GM18858 (cell line): Measurements from ENCODE around the gene RSPH10B2.
"Not testable (repeated sequence)": the region's sequence is repeated elsewhere in the genome, so short reads cannot be mapped to it uniquely, and the experiment has no call there.

ENCODE experiments used
- ATAC-seq: cut with Tn5 transposase; IDR thresholded peaks from one replicate; pipeline ENCODE4 v1.9.1; 2021; ENCODE audit not compliant: unreplicated experiment

The RSPH10B2 gene

DNA sequence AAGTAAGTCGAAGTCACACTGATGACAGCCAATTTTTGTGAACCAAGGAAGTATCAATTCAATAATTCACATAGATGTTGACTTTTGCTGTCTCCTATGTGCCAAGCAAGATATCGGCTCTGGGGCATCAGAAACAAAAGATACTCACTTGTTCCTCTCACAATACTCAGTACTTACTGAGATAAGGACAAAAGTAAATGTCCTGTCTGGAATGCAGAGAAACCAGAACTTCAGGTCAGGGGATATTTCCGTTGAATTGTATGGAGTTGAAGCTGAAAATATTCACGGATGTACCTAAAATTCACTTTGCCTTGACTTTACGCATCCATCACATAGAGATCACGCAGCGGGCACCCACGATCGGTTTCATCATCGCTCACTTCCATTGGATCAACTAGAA lies 83.2 kb downstream of the RSPH10B2 start:
- not testable (repeated sequence) for ATAC-seq

DNA sequence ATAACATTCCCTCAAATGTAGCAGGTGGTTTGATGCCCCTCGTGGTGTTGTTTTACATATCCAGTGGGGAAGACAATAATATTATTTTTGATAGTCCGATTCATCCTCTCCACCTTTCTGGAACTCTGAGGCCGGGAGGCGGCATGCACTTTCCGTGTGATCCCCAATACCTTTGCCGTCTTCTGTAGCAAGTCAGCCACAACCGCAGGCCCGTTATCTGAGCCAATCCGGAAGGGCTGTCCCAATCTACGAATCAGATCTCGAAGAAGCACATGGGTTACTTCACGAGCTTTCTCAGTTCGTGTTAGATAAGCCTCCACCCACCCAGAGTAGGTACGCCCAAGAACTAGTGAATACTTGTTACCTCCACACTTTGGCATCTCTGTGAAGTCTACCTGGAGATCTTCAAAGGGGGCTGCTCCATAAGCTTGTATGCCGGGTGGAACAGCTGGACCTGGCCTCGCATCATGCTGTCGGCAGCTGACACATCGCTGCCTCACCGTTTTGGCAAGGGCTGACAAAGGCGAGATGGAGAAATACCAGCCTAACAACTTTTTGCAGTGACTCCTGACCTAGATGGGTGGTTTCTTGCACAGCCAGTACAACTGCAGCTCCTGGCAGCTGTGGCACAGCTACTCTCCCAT lies 88.5 kb downstream of the RSPH10B2 start:
- ATAC-seq = not testable (repeated sequence)

DNA sequence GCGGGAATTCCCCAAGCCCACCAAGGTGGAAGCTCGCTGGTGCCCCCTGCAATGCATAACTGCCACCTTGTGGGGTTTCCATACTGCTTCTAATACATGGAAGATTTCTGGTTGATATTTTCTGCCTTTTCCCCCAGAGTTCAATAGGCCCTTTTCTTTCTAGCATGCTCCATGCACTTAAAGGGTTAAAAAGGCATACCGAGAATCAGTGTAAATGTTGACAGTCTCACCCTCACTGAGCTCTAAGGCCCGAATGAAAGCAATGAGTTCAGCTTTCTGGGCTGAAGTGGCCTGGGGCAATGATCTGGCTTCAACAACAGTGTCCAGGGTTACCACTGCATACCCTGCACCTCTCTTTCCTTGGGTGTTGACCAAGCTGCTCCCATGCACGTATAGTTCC lies 89.2 kb downstream of the RSPH10B2 start:
- not testable (repeated sequence) for ATAC-seq

DNA sequence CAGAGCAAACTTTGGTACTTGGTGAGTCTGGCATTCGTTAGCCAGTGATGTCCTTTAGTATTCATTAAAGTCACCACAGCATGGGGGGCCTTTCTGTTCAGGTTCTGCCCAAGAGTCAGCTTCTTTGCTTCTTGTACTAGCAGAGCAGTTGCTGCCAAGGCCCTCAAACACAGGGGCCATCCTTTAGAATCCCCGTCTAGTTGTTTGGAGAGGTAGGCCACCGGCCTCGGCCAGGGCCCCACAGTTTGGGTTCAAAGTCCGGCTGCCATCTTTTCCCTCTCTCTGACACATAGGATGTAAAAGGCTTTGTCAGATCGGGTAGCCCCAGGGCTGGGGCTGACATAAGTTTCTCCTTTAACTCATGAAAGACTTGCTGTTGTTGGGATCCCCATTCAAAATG lies 89.8 kb downstream of the RSPH10B2 start:
- ATAC-seq = not testable (repeated sequence)

DNA sequence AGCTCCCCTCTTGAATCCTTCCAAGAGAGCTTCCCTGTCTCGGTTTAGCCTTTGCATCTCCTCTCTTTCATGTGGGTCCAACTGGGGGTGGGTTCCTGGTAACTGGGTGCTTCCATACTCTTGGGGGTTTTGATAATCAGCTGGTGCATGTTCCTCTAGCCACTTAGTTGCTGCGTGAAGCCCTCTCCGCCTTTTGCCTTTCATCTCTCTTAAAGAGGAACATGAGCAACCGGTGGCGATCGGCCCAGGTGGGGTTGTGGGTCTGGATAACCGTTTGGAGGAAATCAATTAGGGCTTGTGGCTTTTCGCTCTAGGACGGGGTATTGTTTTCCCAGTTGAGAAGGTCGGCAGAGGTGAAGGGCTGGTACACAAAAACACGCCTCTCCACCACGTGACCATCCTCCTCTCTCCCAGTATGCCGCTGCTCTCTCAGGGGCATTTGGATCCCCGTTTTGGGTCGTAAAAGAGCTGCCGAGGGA lies 92.1 kb downstream of the RSPH10B2 start:
- not testable (repeated sequence) for ATAC-seq

DNA sequence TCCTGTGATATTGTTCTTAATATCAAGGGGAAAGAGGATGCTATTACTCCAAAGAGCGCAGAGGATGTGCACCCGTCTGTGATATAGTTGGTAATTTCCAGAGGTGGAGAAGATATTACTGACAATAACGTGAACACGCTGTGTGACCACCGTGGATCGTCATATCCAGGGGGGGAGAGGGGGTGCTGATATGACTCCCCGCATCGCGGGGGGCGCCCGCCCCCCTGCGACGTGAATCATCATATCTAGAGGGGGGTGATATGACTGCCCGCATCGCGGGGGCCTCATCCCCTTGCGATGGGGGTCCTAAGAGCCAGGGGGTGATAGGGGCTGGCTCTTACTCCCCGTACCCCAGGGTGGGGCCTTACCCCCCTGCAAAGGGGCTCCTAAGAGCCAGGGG lies 93.8 kb downstream of the RSPH10B2 start:
- not testable (repeated sequence) for ATAC-seq
